Neuronal stem cell (in vitro differentiated cells): ENCODE results near the gene TSPO.

ENCODE experiments used
- DNase-seq: peaks from one replicate; pipeline ENCODE4 v3.0.0-alpha.2; 2013; ENCODE audit warnings: low spot score
- H2AFZ ChIP-seq: one replicate; pipeline ENCODE4 v1.6.1; 2013; ENCODE audit warnings: mild to moderate bottlenecking, low read length, inconsistent platforms
- H2AK5ac ChIP-seq: 2 replicates; pipeline ENCODE4 v1.6.1; 2013; ENCODE audit warnings: low read depth, mild to moderate bottlenecking, inconsistent platforms, low read length, moderate library complexity, mixed read lengths
- H2BK120ac ChIP-seq: 2 replicates; pipeline ENCODE4 v1.6.1; 2013; ENCODE audit warnings: low read depth, mild to moderate bottlenecking, inconsistent platforms, low read length, moderate library complexity, mixed read lengths
- H2BK12ac ChIP-seq: one replicate; pipeline ENCODE4 v1.6.1; 2013; ENCODE audit warnings: low read length, inconsistent platforms
- H2BK15ac ChIP-seq: 2 replicates; pipeline ENCODE4 v1.6.1; 2013; ENCODE audit warnings: mild to moderate bottlenecking, low read length, inconsistent platforms, mixed read lengths
- H2BK5ac ChIP-seq: one replicate; pipeline ENCODE4 v1.6.1; 2013; ENCODE audit warnings: inconsistent platforms, mild to moderate bottlenecking, low read length, moderate library complexity
- H3K14ac ChIP-seq: one replicate; pipeline ENCODE4 v1.6.1; 2013; ENCODE audit warnings: low read length, inconsistent platforms
- H3K18ac ChIP-seq: 2 replicates; pipeline ENCODE4 v1.6.1; 2013; ENCODE audit warnings: low read length, inconsistent platforms
- H3K23ac ChIP-seq: 2 replicates; pipeline ENCODE4 v1.6.1; 2013; ENCODE audit warnings: low read depth, mild to moderate bottlenecking, mixed read lengths, low read length, inconsistent platforms; ENCODE audit not compliant: poor library complexity
- H3K27ac ChIP-seq: replicated peaks from 3 replicates; pipeline ENCODE4 v1.5.1; 2013; ENCODE audit warnings: low read length, inconsistent platforms
- H3K27me3 ChIP-seq, 3 experiments: 2 replicates each; pipeline ENCODE4 v1.6.1; 2013; ENCODE audit warnings: low read length in 3 of 3, mild to moderate bottlenecking in 2 of 3, inconsistent platforms in 1 of 3, low read depth in 1 of 3, mixed read lengths in 1 of 3, moderate library complexity in 1 of 3; ENCODE audit not compliant: control insufficient read depth in 3 of 3, insufficient read depth in 3 of 3
- H3K36me3 ChIP-seq, 2 donors: replicated peaks in 1 of 2; 2 replicates each; pipeline ENCODE4 v1.6.1; 2013; ENCODE audit warnings: low read length in 2 of 2; ENCODE audit not compliant: control insufficient read depth in 2 of 2, insufficient read depth in 2 of 2
- H3K4ac ChIP-seq: 2 replicates; pipeline ENCODE4 v1.6.1; 2013; ENCODE audit warnings: inconsistent platforms, mild to moderate bottlenecking, low read length, moderate library complexity
- H3K4me1 ChIP-seq, 2 donors: 1 replicate in 1 of 2; 2 replicates in 1 of 2; pipeline ENCODE4 v1.6.1; 2013; ENCODE audit warnings: low read length in 2 of 2, low read depth in 1 of 2; ENCODE audit not compliant: control insufficient read depth in 2 of 2, insufficient read depth in 1 of 2
- H3K4me2 ChIP-seq: one replicate; pipeline ENCODE4 v1.6.1; 2013; ENCODE audit warnings: mild to moderate bottlenecking, low read length, inconsistent platforms; ENCODE audit not compliant: insufficient read depth, poor library complexity, severe bottlenecking
- H3K4me3 ChIP-seq, 2 donors: 2 replicates each; pipeline ENCODE4 v1.5.1; 2013; ENCODE audit warnings: low read length in 2 of 2, mild to moderate bottlenecking in 2 of 2, inconsistent platforms in 1 of 2, moderate library complexity in 1 of 2
- H3K79me1 ChIP-seq: one replicate; pipeline ENCODE4 v1.6.1; 2013; ENCODE audit warnings: low read depth, mild to moderate bottlenecking, inconsistent platforms, low read length, moderate library complexity
- H3K9ac ChIP-seq: one replicate; pipeline ENCODE4 v1.6.1; 2013; ENCODE audit warnings: mild to moderate bottlenecking, low read depth, low read length, inconsistent platforms; ENCODE audit not compliant: poor library complexity
- H3K9me3 ChIP-seq, 2 donors: replicated peaks in 1 of 2; 2 replicates each; pipeline versions ENCODE3 to v1.6.1; 2013; ENCODE audit warnings: low read length in 2 of 2, mild to moderate bottlenecking in 2 of 2, inconsistent platforms in 1 of 2, low read depth in 1 of 2, mixed read lengths in 1 of 2, moderate library complexity in 1 of 2; ENCODE audit not compliant: control insufficient read depth in 2 of 2, insufficient read depth in 1 of 2
- H4K8ac ChIP-seq: one replicate; pipeline ENCODE4 v1.6.1; 2013; ENCODE audit warnings: low read depth, mild to moderate bottlenecking, inconsistent platforms, low read length, moderate library complexity
- H4K91ac ChIP-seq: one replicate; pipeline ENCODE4 v1.6.1; 2013; ENCODE audit warnings: low read length, low read depth, mild to moderate bottlenecking, inconsistent platforms; ENCODE audit not compliant: poor library complexity
- WGBS, 2 donors: extraction: QIAGEN DNeasy Blood & Tissue Kit; methylation state at CpG; one replicate each; pipeline ENCODE4 v1.1.7; 2013; ENCODE audit warnings: missing lambda C conversion rate in 2 of 2, mixed read lengths in 1 of 2; ENCODE audit not compliant: insufficient read length in 2 of 2, insufficient replicate concordance in 1 of 2; ENCODE audit errors: extremely low coverage in 2 of 2; 5-methylcytosine and 5-hydroxymethylcytosine counted together

Gene TSPO

GRCh38 chr22:43128928-43129424 is 22.4 kb upstream of the TSPO start:
- Histone ChIP-seq H2BK5ac (peak overlapping the region; percentile 24), H3K18ac (no peak overlapping the region), H3K14ac (no peak overlapping the region), H3K4ac (no peak overlapping the region), H3K9ac (peak overlapping the region; percentile 63), H2AK5ac (no peak overlapping the region), H2BK120ac (no peak overlapping the region), H2BK15ac (no peak overlapping the region), H2AFZ (no peak overlapping the region), H4K91ac (no peak overlapping the region), H3K23ac (peak overlapping the region; percentile 75), H3K4me3 (no peak overlapping the region), H3K36me3 (peaks cover 17 to 30% of the 10 kb centered on the region in 2 donors), H3K27me3 (no peaks in the 10 kb centered on the region), H3K4me2 (no peak overlapping the region), H4K8ac (no peak overlapping the region), H3K4me1 (peaks cover 5 to 10% of the 10 kb centered on the region in 2 donors), H3K27ac (no peak overlapping the region), H3K9me3 (no peaks in the 10 kb centered on the region), H3K79me1 (no peaks in the 10 kb centered on the region), H2BK12ac (no peak overlapping the region)
- WGBS, 2 donors = no CpG with 5 or more reads among the region's 20 CpGs
- DNase-seq = no peak

DNA sequence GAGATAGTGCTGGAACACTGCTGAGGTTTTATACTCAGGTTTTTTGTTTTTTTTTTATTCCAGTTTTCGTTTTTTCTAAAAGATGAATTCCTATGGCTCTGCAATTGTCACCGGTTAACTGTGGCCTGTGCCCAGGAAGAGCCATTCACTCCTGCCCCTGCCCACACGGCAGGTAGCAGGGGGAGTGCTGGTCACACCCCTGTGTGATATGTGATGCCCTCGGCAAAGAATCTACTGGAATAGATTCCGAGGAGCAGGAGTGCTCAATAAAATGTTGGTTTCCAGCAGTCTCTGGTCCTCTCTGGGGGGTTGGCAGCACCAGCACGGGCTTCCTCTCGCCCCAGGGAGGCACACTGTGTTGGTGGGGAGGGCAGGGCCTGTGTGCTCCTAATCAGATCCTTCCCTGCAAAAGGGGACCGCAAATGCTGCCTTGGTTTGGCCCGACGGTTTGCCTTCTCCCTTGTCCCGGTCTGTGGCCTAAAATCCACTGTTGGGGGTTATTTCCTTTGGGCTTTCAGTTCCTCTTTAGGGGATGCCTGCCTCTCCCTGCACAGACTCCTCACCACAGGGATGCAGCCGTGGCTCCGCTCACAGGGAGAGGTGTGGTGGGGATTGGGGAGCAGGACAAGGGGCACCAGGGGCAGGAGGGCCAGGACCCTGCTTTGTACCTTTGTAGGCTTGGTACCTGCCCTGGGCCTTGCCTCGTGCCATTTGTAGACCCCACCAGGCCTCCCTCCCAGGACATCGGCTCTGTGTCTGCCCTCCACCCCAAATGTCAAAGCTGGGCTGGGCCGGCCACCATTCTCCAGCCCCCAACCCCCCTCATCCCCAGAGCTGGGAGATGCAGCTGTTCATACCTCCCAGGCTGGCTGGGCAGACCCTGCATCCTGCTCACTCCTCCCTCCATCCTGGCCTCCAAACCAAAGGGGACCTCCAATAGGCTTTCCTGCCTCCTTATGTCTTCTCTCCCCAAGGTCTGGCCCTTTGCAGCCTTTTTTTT is 21.6 kb upstream of the TSPO start:
- Histone ChIP-seq H2BK5ac (peak overlapping the region; percentile 24), H3K27me3 (no peaks in the 10 kb centered on the region), H2BK15ac (no peak overlapping the region), H3K4me1 (peaks cover 5 to 10% of the 10 kb centered on the region in 2 donors), H2AFZ (no peak overlapping the region), H2BK120ac (peak overlapping the region; percentile 28), H3K36me3 (peaks cover 20 to 38% of the 10 kb centered on the region in 2 donors), H3K9me3 (no peaks in the 10 kb centered on the region), H3K14ac (no peak overlapping the region), H2AK5ac (peak overlapping the region; percentile 28), H3K4me3 (no peak overlapping the region), H3K18ac (no peak overlapping the region), H3K9ac (peak overlapping the region; percentile 70), H3K4me2 (no peak overlapping the region), H2BK12ac (no peak overlapping the region), H3K23ac (peak overlapping the region; percentile 65), H4K8ac (no peak overlapping the region), H3K27ac (no peak overlapping the region), H3K4ac (no peak overlapping the region), H3K79me1 (no peaks in the 10 kb centered on the region), H4K91ac (no peak overlapping the region)
- WGBS, 2 donors = no CpG with 5 or more reads among the region's 16 CpGs
- DNase-seq = no peak

GRCh38 chr22:43131773-43132501 is 19.4 kb upstream of the TSPO start:
- peaks cover 0 to 5% of the 10 kb centered on the region in 2 donors for H3K4me1 ChIP-seq
- H3K9me3 ChIP-seq = no peaks in the 10 kb centered on the region
- DNase-seq = no peak
- peaks cover 35 to 58% of the 10 kb centered on the region in 2 donors for H3K36me3 ChIP-seq
- H2BK5ac ChIP-seq = no peak overlapping the region
- H4K8ac ChIP-seq = no peak overlapping the region
- H2AK5ac ChIP-seq = no peak overlapping the region
- peaks cover 0 to 2% (median 0%) of the 10 kb centered on the region in 3 experiments for H3K27me3 ChIP-seq
- H3K79me1 ChIP-seq = peaks cover 3% of the 10 kb centered on the region
- WGBS, 2 donors = no CpG with 5 or more reads among the region's 17 CpGs
- H2AFZ ChIP-seq = no peak overlapping the region
- H3K9ac ChIP-seq = no peak overlapping the region
- H3K18ac ChIP-seq = no peak overlapping the region
- H3K4ac ChIP-seq = no peak overlapping the region
- H3K4me2 ChIP-seq = no peak overlapping the region
- no peak overlapping the region for H3K23ac ChIP-seq
- no peak overlapping the region for H2BK15ac ChIP-seq
- no peak overlapping the region for H3K4me3 ChIP-seq
- no peak overlapping the region for H4K91ac ChIP-seq
- no peak overlapping the region for H3K14ac ChIP-seq
- no peak overlapping the region for H2BK120ac ChIP-seq
- no peak overlapping the region for H2BK12ac ChIP-seq
- H3K27ac ChIP-seq = no peak overlapping the region

DNA sequence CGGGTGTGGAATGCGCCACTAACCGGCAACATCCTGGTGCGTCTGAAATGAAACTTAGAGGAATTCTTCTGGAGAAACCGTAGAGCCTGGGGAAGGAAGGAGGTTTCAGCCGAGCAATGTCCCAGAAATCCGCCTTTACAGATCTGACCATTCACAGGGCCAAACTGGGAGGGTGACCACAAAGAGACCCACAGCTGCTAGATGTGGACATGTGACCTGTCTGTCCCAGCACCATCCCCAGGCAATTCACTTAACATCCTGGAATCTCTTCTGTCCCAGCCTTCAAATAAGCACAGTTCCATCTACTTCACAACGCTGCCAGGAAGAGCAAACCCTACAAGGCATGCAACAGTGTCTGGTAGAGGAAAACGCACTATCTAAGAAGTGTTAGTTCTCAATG is 18.0 kb upstream of the TSPO start:
- peaks cover 3% of the 10 kb centered on the region for H3K79me1 ChIP-seq
- no peak overlapping the region for H2BK120ac ChIP-seq
- no peak overlapping the region for H3K9ac ChIP-seq
- H2BK12ac ChIP-seq = no peak overlapping the region
- no peak overlapping the region for H2BK5ac ChIP-seq
- no peak overlapping the region for H2AK5ac ChIP-seq
- H3K18ac ChIP-seq = no peak overlapping the region
- H3K14ac ChIP-seq = no peak overlapping the region
- no peaks in the 10 kb centered on the region for H3K9me3 ChIP-seq
- no peak overlapping the region for H2AFZ ChIP-seq
- peaks cover 0 to 3% of the 10 kb centered on the region in 2 donors for H3K4me1 ChIP-seq
- no peak overlapping the region for H3K27ac ChIP-seq
- no peak overlapping the region for H3K4me2 ChIP-seq
- H2BK15ac ChIP-seq = no peak overlapping the region
- WGBS, 2 donors = no CpG with 5 or more reads among the region's 9 CpGs
- H4K8ac ChIP-seq = no peak overlapping the region
- H3K27me3 ChIP-seq = peaks cover 0 to 2% (median 0%) of the 10 kb centered on the region in 3 experiments
- H3K4me3 ChIP-seq = no peak overlapping the region
- H3K4ac ChIP-seq = no peak overlapping the region
- H4K91ac ChIP-seq = no peak overlapping the region
- no peak overlapping the region for H3K23ac ChIP-seq
- no peak for DNase-seq
- H3K36me3 ChIP-seq = peaks cover 39 to 72% of the 10 kb centered on the region in 2 donors
